HG02571 (cell line): ENCODE data around the gene SOCS2.
"Not testable (repeated sequence)": the region's sequence is repeated elsewhere in the genome, so short reads cannot be mapped to it uniquely, and the experiment has no call there.

ENCODE experiments used
- ATAC-seq: cut with Tn5 transposase; IDR thresholded peaks from one replicate; pipeline ENCODE4 v1.9.1; 2021; ENCODE audit warnings: mild to moderate bottlenecking, moderate library complexity; ENCODE audit not compliant: unreplicated experiment

SOCS2 gene

GRCh38 chr12:93592641-93593406, 20.3 kb downstream of the SOCS2 start:
- no peak for ATAC-seq

DNA sequence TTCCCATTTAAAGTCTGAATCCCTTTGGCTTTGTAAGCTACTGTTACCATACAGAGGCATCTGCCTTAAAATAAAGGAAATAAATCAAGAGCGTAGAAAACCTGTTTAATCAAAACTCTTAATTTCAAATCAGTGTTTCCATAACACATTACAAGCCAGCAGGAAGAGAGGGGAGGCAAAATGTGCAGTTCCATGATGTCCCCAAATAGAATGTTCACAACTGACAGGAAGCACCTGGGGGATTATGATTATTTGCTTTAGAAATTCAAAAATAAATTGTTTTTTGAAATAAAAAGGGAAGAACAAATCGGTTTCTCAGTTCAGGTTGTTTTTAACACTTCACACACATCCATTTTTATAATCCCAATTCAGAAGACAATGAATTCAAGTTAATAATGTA, 21.4 kb downstream of the SOCS2 start:
- ATAC-seq: no peak

- no peak for ATAC-seq
These were observed 22.4 kb downstream of the SOCS2 start for GRCh38 chr12:93594766-93595311.

- ATAC-seq: no peak
These were observed 22.9 kb downstream of the SOCS2 start for GRCh38 chr12:93595351-93595750.

GRCh38 chr12:93597608-93598007, 25.1 kb downstream of the SOCS2 start:
- ATAC-seq: no peak

DNA sequence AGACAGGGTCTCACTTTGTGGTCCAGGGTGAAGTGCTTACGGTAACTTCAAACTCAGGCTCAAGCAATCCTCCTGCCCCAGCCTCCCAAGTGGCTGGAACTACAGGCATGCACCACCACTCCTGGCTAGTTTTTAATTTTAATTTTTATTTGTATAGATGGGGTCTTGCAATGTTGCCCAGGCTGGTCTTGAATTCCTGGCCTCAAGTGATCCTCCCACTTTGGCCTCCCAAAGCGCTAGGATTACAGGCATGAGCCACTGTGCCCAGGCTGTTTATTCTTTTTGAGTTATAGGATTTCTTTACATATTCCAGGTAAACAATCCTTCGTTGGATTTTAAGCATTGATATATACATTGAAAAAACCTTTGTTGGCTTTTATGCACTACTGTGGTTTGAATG, 26.7 kb downstream of the SOCS2 start:
- ATAC-seq: no peak

- ATAC-seq: no peak
These were observed 29.1 kb downstream of the SOCS2 start for GRCh38 chr12:93601591-93601990.

- no peak for ATAC-seq
These were observed 30.6 kb downstream of the SOCS2 start for GRCh38 chr12:93602897-93603668.

GRCh38 chr12:93603762-93604161, 31.3 kb downstream of the SOCS2 start:
- no peak for ATAC-seq

- no peak for ATAC-seq
These were observed 35.8 kb downstream of the SOCS2 start for GRCh38 chr12:93608313-93608712.

DNA sequence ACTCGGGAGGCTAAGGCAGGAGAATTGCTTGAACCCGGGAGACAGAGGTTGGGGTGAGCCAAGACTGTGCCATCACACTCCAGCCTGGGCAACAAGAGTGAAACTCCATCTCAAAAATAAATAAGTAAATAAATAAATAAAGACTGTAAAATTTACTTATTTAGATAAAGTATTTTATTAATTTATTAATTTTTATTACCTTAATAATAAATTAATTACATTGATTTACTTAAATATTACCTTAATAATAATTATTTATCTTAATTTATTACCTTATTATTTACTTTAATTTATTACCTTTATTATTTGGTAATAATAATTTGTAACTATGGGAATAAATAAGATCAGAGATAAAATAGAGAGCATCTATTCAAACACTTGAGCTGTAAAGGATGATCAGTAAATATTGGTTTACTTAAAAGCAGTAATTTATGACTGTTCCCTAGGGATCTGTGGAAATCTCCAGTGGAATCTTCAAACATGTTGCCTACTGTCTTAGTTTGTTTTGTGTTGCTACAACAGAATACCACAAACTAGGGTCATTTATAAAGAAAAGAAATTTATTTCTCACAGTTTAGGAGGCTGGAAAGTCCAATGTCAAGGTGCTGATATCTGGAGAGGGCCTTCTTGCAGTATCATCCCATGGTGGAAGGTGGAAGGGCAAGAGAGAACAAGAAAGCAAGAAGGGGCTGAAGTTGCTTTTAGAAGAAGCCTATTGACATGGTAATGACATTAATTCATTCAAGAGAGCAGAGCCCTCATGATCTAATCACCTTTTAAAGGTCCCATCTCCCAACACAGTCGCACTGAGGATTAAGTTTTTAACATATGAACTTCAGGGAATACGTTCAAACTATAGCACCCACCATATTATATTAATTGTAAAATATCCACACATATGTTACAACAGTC, 37.1 kb downstream of the SOCS2 start:
- ATAC-seq: no peak

DNA sequence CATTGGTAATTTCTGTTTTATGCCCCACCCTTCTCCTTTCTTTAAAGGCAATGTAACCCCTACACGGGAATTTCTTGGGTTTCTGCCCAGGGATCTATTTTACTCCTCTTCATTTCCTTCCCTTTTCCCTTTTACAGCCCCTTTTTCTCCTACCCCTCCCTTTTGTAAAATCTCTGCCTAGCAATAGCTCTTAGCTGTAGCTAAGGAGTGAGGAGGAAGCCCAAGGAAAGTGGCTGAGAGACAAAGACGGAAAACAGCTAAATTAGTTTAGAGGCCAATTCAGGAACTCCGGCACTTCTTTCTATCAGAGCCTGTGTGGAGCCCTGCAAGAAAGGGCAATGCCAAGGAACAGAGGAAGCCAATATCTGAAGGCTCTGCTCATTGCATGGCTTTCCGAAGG, 40.3 kb downstream of the SOCS2 start:
- ATAC-seq: no peak

- no peak for ATAC-seq
These were observed 42.6 kb downstream of the SOCS2 start for GRCh38 chr12:93614917-93615596.

DNA sequence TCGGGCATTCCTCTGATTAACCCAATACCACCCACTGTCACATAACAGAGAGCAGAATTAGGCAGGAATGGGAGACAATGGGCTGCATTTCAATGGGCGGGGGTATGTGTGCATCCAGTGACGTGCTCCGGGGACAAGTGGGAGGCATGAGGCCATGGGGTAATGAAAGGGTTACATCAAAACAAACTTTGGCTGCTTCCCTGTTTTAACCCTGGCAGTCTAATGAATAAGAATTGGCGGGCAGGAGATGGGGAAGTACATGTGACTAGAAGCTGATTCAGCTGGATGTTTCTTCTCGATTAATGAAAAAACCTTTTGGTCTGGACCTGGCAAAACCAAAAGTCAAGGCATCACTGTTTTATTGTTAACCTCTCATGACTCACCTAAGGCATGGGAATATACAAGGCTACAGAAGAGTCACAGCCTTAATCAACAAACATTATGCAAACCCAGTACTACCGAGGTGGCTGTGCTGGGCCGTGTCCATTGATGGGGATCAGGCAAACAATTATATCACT, 44.2 kb downstream of the SOCS2 start:
- ATAC-seq: no peak

DNA sequence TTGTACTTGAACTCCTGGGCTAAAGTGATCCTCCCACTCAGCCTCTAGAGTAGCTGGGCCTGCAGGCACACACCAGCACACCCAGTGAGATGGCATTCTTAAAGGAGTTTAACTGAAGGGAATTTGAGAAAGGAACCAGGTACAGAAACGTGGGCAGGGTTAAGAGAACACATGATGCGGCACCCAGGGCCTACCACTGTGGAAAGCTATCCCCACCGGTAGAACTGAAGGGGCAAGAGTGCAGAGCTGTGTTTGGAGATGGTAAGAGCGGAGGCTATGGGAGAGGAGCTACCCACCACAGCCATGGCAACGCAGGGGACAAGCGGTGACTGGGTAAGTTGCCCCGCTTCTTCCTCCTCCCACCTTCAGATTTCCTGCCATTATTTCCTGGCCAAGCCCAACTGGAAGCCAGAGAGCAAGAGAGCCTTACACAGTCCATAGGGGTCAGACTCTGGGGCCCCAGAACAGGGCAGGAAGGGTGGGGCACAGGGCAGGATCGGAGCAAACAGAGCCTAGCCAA, 46.5 kb downstream of the SOCS2 start:
- ATAC-seq: no peak

GRCh38 chr12:93621986-93622385, 49.5 kb downstream of the SOCS2 start:
- ATAC-seq: no peak

- no peak for ATAC-seq
These were observed 50.0 kb downstream of the SOCS2 start for GRCh38 chr12:93622485-93622884.

- peak; percentile 69 for ATAC-seq
These were observed 52.3 kb downstream of the SOCS2 start for GRCh38 chr12:93624595-93625294.

- ATAC-seq: not testable (repeated sequence)
These were observed 52.8 kb downstream of the SOCS2 start for GRCh38 chr12:93625295-93625645.
